ENCODE results near the gene DCAF16. TPM values are rescaled to one million over a fixed set of nuclear protein-coding genes. Genes with fewer than 3 reads are reported as not detected.
A peak's percentile ranks its signal among the peaks of the same experiment; 100 is the strongest.
"Not testable (repeated sequence)": the region's sequence is repeated elsewhere in the genome, so short reads cannot be mapped to it uniquely, and the experiment has no call there.

Gene DCAF16
- 32.1 TPM for polyA plus RNA-seq (2013, experiment 1 of 2)
- polyA plus RNA-seq (2013, experiment 2 of 2) = 31.2 TPM

DNA sequence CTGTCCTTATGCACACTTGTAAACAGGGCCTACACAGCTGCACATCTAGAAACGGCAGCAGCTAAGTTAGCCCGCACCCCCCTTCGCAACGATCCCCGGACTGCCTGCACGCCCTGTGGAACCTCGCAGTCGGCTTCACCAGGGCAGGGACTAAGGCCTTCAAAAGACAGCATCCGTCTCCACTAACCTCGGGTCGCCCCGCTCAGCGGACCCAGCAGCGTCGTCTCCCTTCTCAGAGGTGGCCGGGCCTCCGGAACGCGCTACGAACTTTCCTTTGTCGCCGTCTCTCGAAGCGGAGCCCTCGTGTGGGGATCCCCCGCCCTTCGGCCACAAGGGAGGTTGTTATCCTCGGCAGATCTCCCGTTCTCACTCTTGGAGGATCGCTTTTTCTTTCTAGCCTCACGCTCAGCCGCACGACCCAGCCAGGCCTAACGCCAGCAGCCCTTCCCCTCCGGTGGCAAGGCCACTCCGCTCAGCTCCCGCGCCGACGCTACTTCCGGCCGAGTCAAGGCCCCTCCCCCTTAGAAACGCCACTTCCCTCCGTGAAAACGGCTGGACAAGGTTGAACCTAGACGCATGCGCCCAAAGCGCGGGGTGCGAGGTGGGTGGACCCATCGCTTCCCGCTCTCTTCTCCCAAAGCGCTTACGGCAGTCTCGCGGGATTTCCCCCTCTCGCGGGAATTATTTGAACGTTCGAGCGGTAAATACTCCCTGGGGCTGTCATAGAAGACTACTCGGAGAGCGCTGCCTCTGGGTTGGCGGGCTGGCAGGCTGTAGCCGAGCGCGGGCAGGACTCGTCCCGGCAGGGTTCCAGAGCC is at the start of gene DCAF16, which contains the start of gene NCAPG:
DCAF16 (minus strand) TSS at position 498 of the 818 bp plus-strand sequence. CDS start 6,616 bp downstream, outside the sequence.
NCAPG (plus strand) TSS at position 720 of the 818 bp plus-strand sequence. CDS start 99 bp downstream, outside the sequence.
- H3K79me1 ChIP-seq (ENCODE audit: low read length) = peaks cover 5% of the 10 kb centered on the region
- peaks cover 2% of the 10 kb centered on the region for H3K4me1 ChIP-seq (ENCODE audit: control insufficient read depth, low read depth, low read length)
- H3K27me3 ChIP-seq (ENCODE audit: insufficient read depth, low read length, poor library complexity) = no peaks in the 10 kb centered on the region
- peak within 1 kb of the TSS; percentile 75 for H3K23ac ChIP-seq (ENCODE audit: low read length)
- no peak within 1 kb of the TSS for H4K5ac ChIP-seq (ENCODE audit: low read length)
- DNase-seq = peak; percentile 100
- no peaks in the 10 kb centered on the region for H3K36me3 ChIP-seq (ENCODE audit: control insufficient read depth, insufficient read depth, low read length)
- no CpG with 5 or more reads among the region's 69 CpGs for WGBS (ENCODE audit: extremely low coverage, insufficient coverage, low lambda C conversion rate)
- H3K4me3 ChIP-seq (ENCODE audit: low read length) = peak within 1 kb of the TSS; percentile 91
- peak within 1 kb of the TSS; percentile 73 for H3K4me2 ChIP-seq (ENCODE audit: low read length)
- peak within 1 kb of the TSS; percentile 81 for H2BK5ac ChIP-seq (ENCODE audit: low read length)
- H2BK15ac ChIP-seq (replicated peaks; ENCODE audit: low read depth) = no peak within 1 kb of the TSS
- peak within 1 kb of the TSS; percentile 99 for H3K56ac ChIP-seq (ENCODE audit: low read length)
- no peak within 1 kb of the TSS for H2BK120ac ChIP-seq (ENCODE audit: low read depth, low read length)
- H3K79me2 ChIP-seq (ENCODE audit: control insufficient read depth, insufficient read depth, low read length) = peaks cover 60% of the 10 kb centered on the region
- no peak within 1 kb of the TSS for H4K8ac ChIP-seq (ENCODE audit: low read depth, low read length)
- H3K9ac ChIP-seq (ENCODE audit: low read length) = peak within 1 kb of the TSS; percentile 95
- peak within 1 kb of the TSS; percentile 90 for H3K18ac ChIP-seq (ENCODE audit: low read length)
- H3K27ac ChIP-seq (ENCODE audit: low read depth, low read length) = peak within 1 kb of the TSS; percentile 87
- H3K4ac ChIP-seq (ENCODE audit: low read depth, low read length) = peak within 1 kb of the TSS; percentile 78
- no peak within 1 kb of the TSS for H2AK5ac ChIP-seq (ENCODE audit: low read length)

DNA sequence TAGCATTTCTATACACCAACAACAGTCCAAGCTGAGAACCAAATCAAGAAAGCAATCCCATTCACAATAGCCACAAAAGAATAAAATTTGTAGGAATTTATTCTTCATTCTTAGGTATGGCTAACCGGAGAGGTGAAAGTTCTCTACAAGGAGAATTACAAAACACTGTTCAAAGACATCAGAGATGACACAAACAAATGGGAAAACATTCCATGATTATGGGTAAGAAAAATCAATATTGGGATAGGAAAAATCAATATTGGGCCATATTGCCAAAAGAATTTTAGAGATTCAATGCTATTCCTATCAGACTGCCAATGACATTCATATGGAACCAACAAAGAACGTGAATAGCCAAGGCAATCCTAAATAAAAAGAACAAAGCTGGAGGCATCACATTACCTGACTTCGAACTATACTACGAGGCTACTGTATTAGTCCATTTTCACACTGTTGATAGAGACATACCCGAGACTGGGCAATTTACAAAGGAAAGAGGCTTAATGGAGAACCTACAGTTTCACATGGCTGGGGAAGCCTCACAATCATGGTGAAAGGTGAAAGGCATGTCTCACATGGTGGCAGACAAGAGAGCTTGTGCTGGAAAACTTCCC is 49.3 kb upstream of the DCAF16 start:
- Histone ChIP-seq H3K79me2 (ENCODE audit: control insufficient read depth, insufficient read depth, low read length) (no peaks in the 10 kb centered on the region), H2BK15ac (replicated peaks; ENCODE audit: low read depth) (no peak overlapping the region), H3K4me1 (ENCODE audit: control insufficient read depth, low read depth, low read length) (no peaks in the 10 kb centered on the region), H3K18ac (ENCODE audit: low read length) (no peak overlapping the region), H3K4me3 (ENCODE audit: low read length) (no peak overlapping the region), H3K79me1 (ENCODE audit: low read length) (no peaks in the 10 kb centered on the region), H2AK5ac (ENCODE audit: low read length) (no peak overlapping the region), H3K4me2 (ENCODE audit: low read length) (no peak overlapping the region), H3K36me3 (ENCODE audit: control insufficient read depth, insufficient read depth, low read length) (no peaks in the 10 kb centered on the region), H2BK120ac (ENCODE audit: low read depth, low read length) (no peak overlapping the region), H3K27me3 (ENCODE audit: insufficient read depth, low read length, poor library complexity) (no peaks in the 10 kb centered on the region), H3K23ac (ENCODE audit: low read length) (no peak overlapping the region), H3K4ac (ENCODE audit: low read depth, low read length) (no peak overlapping the region), H3K27ac (ENCODE audit: low read depth, low read length) (no peak overlapping the region), H4K5ac (ENCODE audit: low read length) (no peak overlapping the region), H4K8ac (ENCODE audit: low read depth, low read length) (no peak overlapping the region), H2BK5ac (ENCODE audit: low read length) (no peak overlapping the region), H3K56ac (ENCODE audit: low read length) (no peak overlapping the region), H3K9ac (ENCODE audit: low read length) (no peak overlapping the region)
- no peak for DNase-seq
- WGBS (ENCODE audit: extremely low coverage, insufficient coverage, low lambda C conversion rate) = no CpG with 5 or more reads among the region's 5 CpGs

- no CpG with 5 or more reads among the region's 3 CpGs for WGBS (ENCODE audit: extremely low coverage, insufficient coverage, low lambda C conversion rate)
- Histone ChIP-seq H4K8ac (ENCODE audit: low read depth, low read length) (no peak overlapping the region), H2BK120ac (ENCODE audit: low read depth, low read length) (no peak overlapping the region), H3K4me3 (ENCODE audit: low read length) (no peak overlapping the region), H3K4ac (ENCODE audit: low read depth, low read length) (no peak overlapping the region), H2BK15ac (replicated peaks; ENCODE audit: low read depth) (no peak overlapping the region), H3K27ac (ENCODE audit: low read depth, low read length) (no peak overlapping the region), H3K9ac (ENCODE audit: low read length) (no peak overlapping the region), H2BK5ac (ENCODE audit: low read length) (no peak overlapping the region), H4K5ac (ENCODE audit: low read length) (no peak overlapping the region), H3K79me2 (ENCODE audit: control insufficient read depth, insufficient read depth, low read length) (no peaks in the 10 kb centered on the region), H3K56ac (ENCODE audit: low read length) (no peak overlapping the region), H2AK5ac (ENCODE audit: low read length) (no peak overlapping the region), H3K23ac (ENCODE audit: low read length) (no peak overlapping the region), H3K18ac (ENCODE audit: low read length) (no peak overlapping the region), H3K27me3 (ENCODE audit: insufficient read depth, low read length, poor library complexity) (no peaks in the 10 kb centered on the region), H3K36me3 (ENCODE audit: control insufficient read depth, insufficient read depth, low read length) (no peaks in the 10 kb centered on the region), H3K79me1 (ENCODE audit: low read length) (no peaks in the 10 kb centered on the region), H3K4me2 (ENCODE audit: low read length) (no peak overlapping the region), H3K4me1 (ENCODE audit: control insufficient read depth, low read depth, low read length) (no peaks in the 10 kb centered on the region)
- DNase-seq = no peak
Observed at GRCh38 chr4:17854036-17854435, 43.5 kb upstream of the DCAF16 start.

GRCh38 chr4:17851959-17852358 is 41.4 kb upstream of the DCAF16 start:
- no peak overlapping the region for H3K27ac ChIP-seq (ENCODE audit: low read depth, low read length)
- no peak overlapping the region for H3K9ac ChIP-seq (ENCODE audit: low read length)
- no peak overlapping the region for H3K4ac ChIP-seq (ENCODE audit: low read depth, low read length)
- no peaks in the 10 kb centered on the region for H3K36me3 ChIP-seq (ENCODE audit: control insufficient read depth, insufficient read depth, low read length)
- no peak overlapping the region for H2BK5ac ChIP-seq (ENCODE audit: low read length)
- no peak overlapping the region for H3K18ac ChIP-seq (ENCODE audit: low read length)
- H4K5ac ChIP-seq (ENCODE audit: low read length) = no peak overlapping the region
- no peak overlapping the region for H2BK15ac ChIP-seq (replicated peaks; ENCODE audit: low read depth)
- H3K56ac ChIP-seq (ENCODE audit: low read length) = no peak overlapping the region
- H3K79me2 ChIP-seq (ENCODE audit: control insufficient read depth, insufficient read depth, low read length) = no peaks in the 10 kb centered on the region
- H3K4me1 ChIP-seq (ENCODE audit: control insufficient read depth, low read depth, low read length) = no peaks in the 10 kb centered on the region
- DNase-seq = no peak
- H2AK5ac ChIP-seq (ENCODE audit: low read length) = no peak overlapping the region
- H3K79me1 ChIP-seq (ENCODE audit: low read length) = no peaks in the 10 kb centered on the region
- H4K8ac ChIP-seq (ENCODE audit: low read depth, low read length) = no peak overlapping the region
- H2BK120ac ChIP-seq (ENCODE audit: low read depth, low read length) = no peak overlapping the region
- no peak overlapping the region for H3K4me2 ChIP-seq (ENCODE audit: low read length)
- no peak overlapping the region for H3K23ac ChIP-seq (ENCODE audit: low read length)
- H3K27me3 ChIP-seq (ENCODE audit: insufficient read depth, low read length, poor library complexity) = no peaks in the 10 kb centered on the region
- no peak overlapping the region for H3K4me3 ChIP-seq (ENCODE audit: low read length)

- not testable (repeated sequence) for H4K5ac ChIP-seq (ENCODE audit: low read length); H3K4me1 ChIP-seq (ENCODE audit: control insufficient read depth, low read depth, low read length); H3K9ac ChIP-seq (ENCODE audit: low read length); H3K79me1 ChIP-seq (ENCODE audit: low read length); DNase-seq; H2AK5ac ChIP-seq (ENCODE audit: low read length); H3K79me2 ChIP-seq (ENCODE audit: control insufficient read depth, insufficient read depth, low read length); H3K23ac ChIP-seq (ENCODE audit: low read length); H4K8ac ChIP-seq (ENCODE audit: low read depth, low read length); H3K56ac ChIP-seq (ENCODE audit: low read length); H3K27me3 ChIP-seq (ENCODE audit: insufficient read depth, low read length, poor library complexity); H2BK15ac ChIP-seq (replicated peaks; ENCODE audit: low read depth); H3K4ac ChIP-seq (ENCODE audit: low read depth, low read length); H3K27ac ChIP-seq (ENCODE audit: low read depth, low read length); H3K36me3 ChIP-seq (ENCODE audit: control insufficient read depth, insufficient read depth, low read length); H3K4me2 ChIP-seq (ENCODE audit: low read length); H3K18ac ChIP-seq (ENCODE audit: low read length); H2BK120ac ChIP-seq (ENCODE audit: low read depth, low read length); H2BK5ac ChIP-seq (ENCODE audit: low read length); H3K4me3 ChIP-seq (ENCODE audit: low read length)
- WGBS (ENCODE audit: extremely low coverage, insufficient coverage, low lambda C conversion rate) = no CpG with 5 or more reads among the region's 1 CpG
Observed at GRCh38 chr4:17850295-17850694, 39.7 kb upstream of the DCAF16 start.

Measured in mesendoderm (in vitro differentiated cells).